Measurements from ENCODE around the gene TINAG. TPM values are rescaled to one million over a fixed set of nuclear protein-coding genes. Genes with fewer than 3 reads are reported as not detected.

TINAG gene
- total RNA-seq, 1 donor from 2014 or later, result not detected

GRCh38 chr6:54426995-54427394 is 118.8 kb downstream of the TINAG start:
- DNase-seq (ENCODE audit: low read depth, low spot score), result no peak

- no peak for DNase-seq (ENCODE audit: low read depth, low spot score)
These were observed 119.2 kb downstream of the TINAG start for GRCh38 chr6:54427396-54427937.

GRCh38 chr6:54428431-54428830 is 120.2 kb downstream of the TINAG start:
- no peak for DNase-seq (ENCODE audit: low read depth, low spot score)

GRCh38 chr6:54431466-54431865 is 123.2 kb downstream of the TINAG start:
- DNase-seq (ENCODE audit: low read depth, low spot score), result peak; percentile 7

Other genes with a start within 250 kb of the TINAG start
- gene MLIP, start 197.0 kb upstream of the TINAG start, total RNA-seq, result 10.8 and 21.7 TPM in 2 replicates

Measured in pulmonary artery endothelial cell (primary cell).